ENCODE data around the gene ADGRV1. TPM values are rescaled to one million over a fixed set of nuclear protein-coding genes. Genes with fewer than 3 reads are reported as not detected.
"Not testable (repeated sequence)": the region's sequence is repeated elsewhere in the genome, so short reads cannot be mapped to it uniquely, and the experiment has no call there.

ADGRV1 gene
- polyA plus RNA-seq, 4 donors, result 2.6 to 2.9 (median 2.7) TPM; not detected in 1

GRCh38 chr5:90613459-90613858, 54.9 kb downstream of the ADGRV1 start:
- no peak for DNase-seq
- H3K9me3 ChIP-seq (ENCODE audit: control insufficient read depth in 2 of 2, insufficient read depth in 1 of 2, low read depth in 1 of 2, low read length in 1 of 2), result no peaks in the 10 kb centered on the region
- no peak overlapping the region for H3K4me3 ChIP-seq (ENCODE audit: low read depth in 1 of 3, low read length in 3 of 3)
- no peaks in the 10 kb centered on the region for H3K36me3 ChIP-seq (ENCODE audit: control insufficient read depth in 3 of 3, insufficient read depth in 2 of 3, low read depth in 1 of 3, low read length in 3 of 3)
- no peaks in the 10 kb centered on the region for H3K4me1 ChIP-seq (ENCODE audit: control insufficient read depth in 3 of 3, insufficient read depth in 2 of 3, low read depth in 1 of 3, low read length in 2 of 3)
- no peaks in the 10 kb centered on the region for H3K27me3 ChIP-seq (ENCODE audit: control insufficient read depth in 3 of 3, insufficient read depth in 3 of 3, low read length in 3 of 3)
- WGBS, 3 donors, result 81 to 85% (median 83%) methylated on average over 3 of the region's 3 CpGs
- FAIRE-seq, result no peak
- no peak overlapping the region for H3K27ac ChIP-seq (ENCODE audit: low read depth in 1 of 3, low read length in 2 of 3)

GRCh38 chr5:90613918-90614504, 55.4 kb downstream of the ADGRV1 start:
- no peak for FAIRE-seq
- Histone ChIP-seq H3K4me1 (ENCODE audit: control insufficient read depth in 3 of 3, insufficient read depth in 2 of 3, low read depth in 1 of 3, low read length in 2 of 3) (no peaks in the 10 kb centered on the region), H3K36me3 (ENCODE audit: control insufficient read depth in 3 of 3, insufficient read depth in 2 of 3, low read depth in 1 of 3, low read length in 3 of 3) (no peaks in the 10 kb centered on the region), H3K9me3 (ENCODE audit: control insufficient read depth in 2 of 2, insufficient read depth in 1 of 2, low read depth in 1 of 2, low read length in 1 of 2) (no peaks in the 10 kb centered on the region), H3K27ac (ENCODE audit: low read depth in 1 of 3, low read length in 2 of 3) (no peak overlapping the region), H3K4me3 (ENCODE audit: low read depth in 1 of 3, low read length in 3 of 3) (no peak overlapping the region), H3K27me3 (ENCODE audit: control insufficient read depth in 3 of 3, insufficient read depth in 3 of 3, low read length in 3 of 3) (no peaks in the 10 kb centered on the region)
- 77 to 81% (median 77%) methylated on average over 6 of the region's 6 CpGs for WGBS, 3 donors
- DNase-seq, result no peak

- 71 to 85% (median 80%) methylated on average over 3 of the region's 3 CpGs for WGBS, 3 donors
- H3K27me3 ChIP-seq (ENCODE audit: control insufficient read depth in 3 of 3, insufficient read depth in 3 of 3, low read length in 3 of 3), result no peaks in the 10 kb centered on the region
- no peak overlapping the region for H3K27ac ChIP-seq (ENCODE audit: low read depth in 1 of 3, low read length in 2 of 3)
- no peaks in the 10 kb centered on the region for H3K4me1 ChIP-seq (ENCODE audit: control insufficient read depth in 3 of 3, insufficient read depth in 2 of 3, low read depth in 1 of 3, low read length in 2 of 3)
- H3K9me3 ChIP-seq (ENCODE audit: control insufficient read depth in 2 of 2, insufficient read depth in 1 of 2, low read depth in 1 of 2, low read length in 1 of 2), result no peaks in the 10 kb centered on the region
- FAIRE-seq, result no peak
- DNase-seq, result no peak
- H3K4me3 ChIP-seq (ENCODE audit: low read depth in 1 of 3, low read length in 3 of 3), result no peak overlapping the region
- no peaks in the 10 kb centered on the region for H3K36me3 ChIP-seq (ENCODE audit: control insufficient read depth in 3 of 3, insufficient read depth in 2 of 3, low read depth in 1 of 3, low read length in 3 of 3)
Observed at GRCh38 chr5:90615355-90615754, 56.8 kb downstream of the ADGRV1 start.

- H3K27ac ChIP-seq (ENCODE audit: low read depth in 1 of 3, low read length in 2 of 3), result no peak overlapping the region
- FAIRE-seq (no peak), DNase-seq (no peak)
- H3K9me3 ChIP-seq (ENCODE audit: control insufficient read depth in 2 of 2, insufficient read depth in 1 of 2, low read depth in 1 of 2, low read length in 1 of 2), result no peaks in the 10 kb centered on the region
- H3K4me3 ChIP-seq (ENCODE audit: low read depth in 1 of 3, low read length in 3 of 3), result no peak overlapping the region
- H3K27me3 ChIP-seq (ENCODE audit: control insufficient read depth in 3 of 3, insufficient read depth in 3 of 3, low read length in 3 of 3), result no peaks in the 10 kb centered on the region
- no peaks in the 10 kb centered on the region for H3K36me3 ChIP-seq (ENCODE audit: control insufficient read depth in 3 of 3, insufficient read depth in 2 of 3, low read depth in 1 of 3, low read length in 3 of 3)
- 83 to 92% (median 83%) methylated on average over 5 of the region's 5 CpGs for WGBS, 3 donors
- H3K4me1 ChIP-seq (ENCODE audit: control insufficient read depth in 3 of 3, insufficient read depth in 2 of 3, low read depth in 1 of 3, low read length in 2 of 3), result no peaks in the 10 kb centered on the region
Observed at GRCh38 chr5:90618071-90618470, 59.5 kb downstream of the ADGRV1 start.

- H3K36me3 ChIP-seq (ENCODE audit: control insufficient read depth in 3 of 3, insufficient read depth in 2 of 3, low read depth in 1 of 3, low read length in 3 of 3); DNase-seq; H3K27me3 ChIP-seq (ENCODE audit: control insufficient read depth in 3 of 3, insufficient read depth in 3 of 3, low read length in 3 of 3); H3K9me3 ChIP-seq (ENCODE audit: control insufficient read depth in 2 of 2, insufficient read depth in 1 of 2, low read depth in 1 of 2, low read length in 1 of 2); H3K27ac ChIP-seq (ENCODE audit: low read depth in 1 of 3, low read length in 2 of 3); H3K4me3 ChIP-seq (ENCODE audit: low read depth in 1 of 3, low read length in 3 of 3); FAIRE-seq; H3K4me1 ChIP-seq (ENCODE audit: control insufficient read depth in 3 of 3, insufficient read depth in 2 of 3, low read depth in 1 of 3, low read length in 2 of 3): not testable (repeated sequence)
- 82 to 89% (median 88%) methylated on average over 2 to 4 of the region's 6 CpGs for WGBS, 3 donors
Observed at GRCh38 chr5:90619762-90620161, 61.2 kb downstream of the ADGRV1 start.

GRCh38 chr5:90621848-90622247, 63.3 kb downstream of the ADGRV1 start:
- no peaks in the 10 kb centered on the region for H3K36me3 ChIP-seq (ENCODE audit: control insufficient read depth in 3 of 3, insufficient read depth in 2 of 3, low read depth in 1 of 3, low read length in 3 of 3)
- no peaks in the 10 kb centered on the region for H3K4me1 ChIP-seq (ENCODE audit: control insufficient read depth in 3 of 3, insufficient read depth in 2 of 3, low read depth in 1 of 3, low read length in 2 of 3)
- no peak overlapping the region for H3K27ac ChIP-seq (ENCODE audit: low read depth in 1 of 3, low read length in 2 of 3)
- DNase-seq (no peak), FAIRE-seq (no peak)
- 76 to 95% (median 88%) methylated on average over 3 of the region's 3 CpGs for WGBS, 3 donors
- no peaks in the 10 kb centered on the region for H3K27me3 ChIP-seq (ENCODE audit: control insufficient read depth in 3 of 3, insufficient read depth in 3 of 3, low read length in 3 of 3)
- H3K9me3 ChIP-seq (ENCODE audit: control insufficient read depth in 2 of 2, insufficient read depth in 1 of 2, low read depth in 1 of 2, low read length in 1 of 2), result no peaks in the 10 kb centered on the region
- H3K4me3 ChIP-seq (ENCODE audit: low read depth in 1 of 3, low read length in 3 of 3), result no peak overlapping the region

- Histone ChIP-seq H3K36me3 (ENCODE audit: control insufficient read depth in 3 of 3, insufficient read depth in 2 of 3, low read depth in 1 of 3, low read length in 3 of 3) (no peaks in the 10 kb centered on the region), H3K4me1 (ENCODE audit: control insufficient read depth in 3 of 3, insufficient read depth in 2 of 3, low read depth in 1 of 3, low read length in 2 of 3) (no peaks in the 10 kb centered on the region), H3K9me3 (ENCODE audit: control insufficient read depth in 2 of 2, insufficient read depth in 1 of 2, low read depth in 1 of 2, low read length in 1 of 2) (no peaks in the 10 kb centered on the region), H3K4me3 (ENCODE audit: low read depth in 1 of 3, low read length in 3 of 3) (no peak overlapping the region), H3K27ac (ENCODE audit: low read depth in 1 of 3, low read length in 2 of 3) (no peak overlapping the region), H3K27me3 (ENCODE audit: control insufficient read depth in 3 of 3, insufficient read depth in 3 of 3, low read length in 3 of 3) (no peaks in the 10 kb centered on the region)
- DNase-seq (no peak), FAIRE-seq (no peak)
- 65 to 81% (median 76%) methylated on average over 2 of the region's 2 CpGs for WGBS, 3 donors
Observed at GRCh38 chr5:90626493-90626892, 67.9 kb downstream of the ADGRV1 start.

GRCh38 chr5:90628492-90628891, 69.9 kb downstream of the ADGRV1 start:
- WGBS, 3 donors, result 86 to 96% (median 87%) methylated on average over 6 of the region's 6 CpGs
- DNase-seq, result no peak
- Histone ChIP-seq H3K27me3 (ENCODE audit: control insufficient read depth in 3 of 3, insufficient read depth in 3 of 3, low read length in 3 of 3) (no peaks in the 10 kb centered on the region), H3K9me3 (ENCODE audit: control insufficient read depth in 2 of 2, insufficient read depth in 1 of 2, low read depth in 1 of 2, low read length in 1 of 2) (no peaks in the 10 kb centered on the region), H3K36me3 (ENCODE audit: control insufficient read depth in 3 of 3, insufficient read depth in 2 of 3, low read depth in 1 of 3, low read length in 3 of 3) (no peaks in the 10 kb centered on the region), H3K4me1 (ENCODE audit: control insufficient read depth in 3 of 3, insufficient read depth in 2 of 3, low read depth in 1 of 3, low read length in 2 of 3) (no peaks in the 10 kb centered on the region), H3K27ac (ENCODE audit: low read depth in 1 of 3, low read length in 2 of 3) (no peak overlapping the region), H3K4me3 (ENCODE audit: low read depth in 1 of 3, low read length in 3 of 3) (no peak overlapping the region)
- no peak for FAIRE-seq

GRCh38 chr5:90632791-90633190, 74.2 kb downstream of the ADGRV1 start:
- Histone ChIP-seq H3K27me3 (ENCODE audit: control insufficient read depth in 3 of 3, insufficient read depth in 3 of 3, low read length in 3 of 3) (no peaks in the 10 kb centered on the region), H3K27ac (ENCODE audit: low read depth in 1 of 3, low read length in 2 of 3) (no peak overlapping the region), H3K4me3 (ENCODE audit: low read depth in 1 of 3, low read length in 3 of 3) (no peak overlapping the region), H3K9me3 (ENCODE audit: control insufficient read depth in 2 of 2, insufficient read depth in 1 of 2, low read depth in 1 of 2, low read length in 1 of 2) (no peaks in the 10 kb centered on the region), H3K36me3 (ENCODE audit: control insufficient read depth in 3 of 3, insufficient read depth in 2 of 3, low read depth in 1 of 3, low read length in 3 of 3) (no peaks in the 10 kb centered on the region), H3K4me1 (ENCODE audit: control insufficient read depth in 3 of 3, insufficient read depth in 2 of 3, low read depth in 1 of 3, low read length in 2 of 3) (no peaks in the 10 kb centered on the region)
- no peak for FAIRE-seq
- DNase-seq, result no peak
- WGBS, 3 donors, result 55 to 83% (median 74%) methylated on average over 2 of the region's 2 CpGs
